Tibial nerve (tissue), 4 donors: ENCODE data around the gene TNP2. TPM values are rescaled to one million over a fixed set of nuclear protein-coding genes. Genes with fewer than 3 reads are reported as not detected.
"Not testable (repeated sequence)": the region's sequence is repeated elsewhere in the genome, so short reads cannot be mapped to it uniquely, and the experiment has no call there.

Experiments
- DNase-seq, 2 donors: peaks; one replicate each; pipeline ENCODE4 v3.0.0-alpha.2; 2019; ENCODE audit warnings: low spot score in 2 of 2
- H3K27ac ChIP-seq, 4 donors: fragments of 200-600 bp; sonication (generic) in 3 of 4; one replicate each; pipeline ENCODE4 v1.5.1; 2017 to 2019; ENCODE audit warnings: mild to moderate bottlenecking in 1 of 4
- H3K27me3 ChIP-seq, 2 donors: fragments of 200-600 bp; sonication (generic) in 1 of 2; one replicate each; pipeline versions ENCODE4 v1.5.1 to v1.6.0; 2017 to 2019
- H3K36me3 ChIP-seq, 3 donors: fragments of 200-600 bp; sonication (generic); one replicate each; pipeline ENCODE4 v1.5.1; 2018 to 2019
- H3K4me1 ChIP-seq, 4 donors: fragments of 200-600 bp; sonication (generic) in 3 of 4; one replicate each; pipeline ENCODE4 v1.5.1; 2017 to 2019
- H3K4me3 ChIP-seq, 4 donors: fragments of 200-600 bp; sonication (generic) in 3 of 4; one replicate each; pipeline ENCODE4 v1.5.1; 2017 to 2019; ENCODE audit warnings: mild to moderate bottlenecking in 1 of 4, moderate library complexity in 1 of 4
- H3K9me3 ChIP-seq, 4 donors: fragments of 200-600 bp; sonication (generic) in 3 of 4; one replicate each; pipeline ENCODE4 v1.5.1; 2017 to 2019
- EP300 ChIP-seq, 2 donors: sonication (generic); formaldehyde crosslinking; IDR thresholded peaks; one replicate each; pipeline ENCODE4 v1.6.1; 2017; ENCODE audit warnings: antibody characterized with exemption in 2 of 2, mild to moderate bottlenecking in 1 of 2
- POLR2A ChIP-seq, 2 donors: fragments of 450-650 bp; IDR thresholded peaks; one replicate each; pipeline ENCODE4 v1.6.1; 2017; ENCODE audit warnings: antibody characterized with exemption in 2 of 2, mild to moderate bottlenecking in 2 of 2, moderate library complexity in 2 of 2
- WGBS, 2 donors: methylation state at CpG; one replicate each; pipeline ENCODE4 v1.1.5; 2018; 5-methylcytosine and 5-hydroxymethylcytosine counted together
- total RNA-seq, 4 donors: library from RNA; depleted of rRNA; stranded (reverse); fragments of >200 nt; gene quantifications; one replicate each; pipeline ENCODE4 v1.1.0, GENCODE V29; 2016
- TF ChIP-seq, protein P1 (sequence below), 5 experiments: fragments of 200-600 bp in 3 of 5; fragments of 450-650 bp in 2 of 5; sonication (generic) in 3 of 5; IDR thresholded peaks; one replicate each; pipeline ENCODE4 v1.5.1; 2016 to 2019; ENCODE audit warnings: antibody characterized with exemption in 5 of 5, mild to moderate bottlenecking in 3 of 5, moderate library complexity in 2 of 5

Gene TNP2
- total RNA-seq, 4 donors from 2014 or later: not detected

GRCh38 chr16:11225677-11226549 is 43.2 kb downstream of the TNP2 start:
- Histone ChIP-seq H3K4me3 (peak overlapping the region in 1 of 4 donors; percentile 10), H3K9me3 (no peaks in the 10 kb centered on the region), H3K4me1 (peaks cover 0 to 24% (median 4%) of the 10 kb centered on the region in 4 donors), H3K36me3 (no peaks in the 10 kb centered on the region), H3K27me3 (no peaks in the 10 kb centered on the region), H3K27ac (peak overlapping the region in 1 of 4 donors; percentile 68)
- 84 to 90% methylated on average over 15 to 17 of the region's 18 CpGs for WGBS, 2 donors
- DNase-seq: no peak
- TF ChIP-seq, protein P1, sequence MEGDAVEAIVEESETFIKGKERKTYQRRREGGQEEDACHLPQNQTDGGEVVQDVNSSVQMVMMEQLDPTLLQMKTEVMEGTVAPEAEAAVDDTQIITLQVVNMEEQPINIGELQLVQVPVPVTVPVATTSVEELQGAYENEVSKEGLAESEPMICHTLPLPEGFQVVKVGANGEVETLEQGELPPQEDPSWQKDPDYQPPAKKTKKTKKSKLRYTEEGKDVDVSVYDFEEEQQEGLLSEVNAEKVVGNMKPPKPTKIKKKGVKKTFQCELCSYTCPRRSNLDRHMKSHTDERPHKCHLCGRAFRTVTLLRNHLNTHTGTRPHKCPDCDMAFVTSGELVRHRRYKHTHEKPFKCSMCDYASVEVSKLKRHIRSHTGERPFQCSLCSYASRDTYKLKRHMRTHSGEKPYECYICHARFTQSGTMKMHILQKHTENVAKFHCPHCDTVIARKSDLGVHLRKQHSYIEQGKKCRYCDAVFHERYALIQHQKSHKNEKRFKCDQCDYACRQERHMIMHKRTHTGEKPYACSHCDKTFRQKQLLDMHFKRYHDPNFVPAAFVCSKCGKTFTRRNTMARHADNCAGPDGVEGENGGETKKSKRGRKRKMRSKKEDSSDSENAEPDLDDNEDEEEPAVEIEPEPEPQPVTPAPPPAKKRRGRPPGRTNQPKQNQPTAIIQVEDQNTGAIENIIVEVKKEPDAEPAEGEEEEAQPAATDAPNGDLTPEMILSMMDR (IDR thresholded peaks at IDR 0.05): no peak
- no peak for TF ChIP-seq EP300 (IDR thresholded peaks at IDR 0.05)
- TF ChIP-seq POLR2A (IDR thresholded peaks at IDR 0.05): no peak

- no peak for TF ChIP-seq POLR2A (IDR thresholded peaks at IDR 0.05)
- no peak for TF ChIP-seq EP300 (IDR thresholded peaks at IDR 0.05)
- TF ChIP-seq, protein P1 (IDR thresholded peaks at IDR 0.05): no peak
- Histone ChIP-seq H3K27ac (peak overlapping the region in 3 of 4 donors; percentile 3 to 68 (median 60)), H3K4me1 (peaks cover 0 to 24% (median 4%) of the 10 kb centered on the region in 4 donors), H3K27me3 (no peaks in the 10 kb centered on the region), H3K36me3 (no peaks in the 10 kb centered on the region), H3K9me3 (no peaks in the 10 kb centered on the region), H3K4me3 (peak overlapping the region in 1 of 4 donors; percentile 10)
- WGBS, 2 donors: 73 to 76% methylated on average over 18 to 21 of the region's 21 CpGs
- DNase-seq: no peak
Measured at GRCh38 chr16:11224894-11225676, 44.0 kb downstream of the TNP2 start.

- Histone ChIP-seq H3K27ac (peak overlapping the region in 3 of 4 donors; percentile 3 to 68 (median 60)), H3K36me3 (no peaks in the 10 kb centered on the region), H3K27me3 (no peaks in the 10 kb centered on the region), H3K9me3 (peaks cover 0 to 2% (median 0%) of the 10 kb centered on the region in 4 donors), H3K4me1 (peaks cover 0 to 24% (median 4%) of the 10 kb centered on the region in 4 donors), H3K4me3 (no peak overlapping the region)
- 44 to 60% methylated on average over 15 to 24 of the region's 24 CpGs for WGBS, 2 donors
- peak; percentile 64 to 74 for DNase-seq
- TF ChIP-seq, protein P1 (IDR thresholded peaks at IDR 0.05): no peak
- peak; percentile 81 to 84 for TF ChIP-seq EP300 (IDR thresholded peaks at IDR 0.05)
- TF ChIP-seq POLR2A (IDR thresholded peaks at IDR 0.05): no peak
Measured at GRCh38 chr16:11224096-11224893, 44.8 kb downstream of the TNP2 start.

DNA sequence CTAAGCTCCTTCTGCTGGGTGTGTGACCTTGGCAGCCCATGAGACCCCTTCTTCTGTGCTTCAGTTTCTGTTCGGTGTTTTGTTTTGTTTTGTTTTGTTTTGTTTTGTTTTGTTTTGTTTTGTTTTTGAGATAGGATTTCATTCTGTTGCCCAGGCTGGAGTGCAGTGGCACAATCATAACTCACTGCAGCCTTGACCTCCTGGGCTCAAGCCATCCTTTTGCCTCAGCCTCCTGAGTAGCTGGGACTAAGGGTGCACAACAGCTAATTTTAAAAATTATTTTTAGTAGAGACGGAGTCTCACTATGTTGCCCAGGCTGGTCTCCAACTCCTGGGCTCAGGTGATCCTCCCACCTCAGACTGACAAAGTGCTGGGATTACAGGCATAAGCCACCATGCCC is 48.6 kb downstream of the TNP2 start:
- 59 to 68% methylated on average over 2 of the region's 2 CpGs for WGBS, 2 donors
- H3K27ac ChIP-seq, H3K4me3 ChIP-seq, H3K36me3 ChIP-seq, DNase-seq, H3K27me3 ChIP-seq: not testable (repeated sequence)
- peaks cover 0 to 20% (median 4%) of the 10 kb centered on the region in 4 donors for H3K4me1 ChIP-seq
- H3K9me3 ChIP-seq: peaks cover 0 to 37% (median 2%) of the 10 kb centered on the region in 4 donors

DNA sequence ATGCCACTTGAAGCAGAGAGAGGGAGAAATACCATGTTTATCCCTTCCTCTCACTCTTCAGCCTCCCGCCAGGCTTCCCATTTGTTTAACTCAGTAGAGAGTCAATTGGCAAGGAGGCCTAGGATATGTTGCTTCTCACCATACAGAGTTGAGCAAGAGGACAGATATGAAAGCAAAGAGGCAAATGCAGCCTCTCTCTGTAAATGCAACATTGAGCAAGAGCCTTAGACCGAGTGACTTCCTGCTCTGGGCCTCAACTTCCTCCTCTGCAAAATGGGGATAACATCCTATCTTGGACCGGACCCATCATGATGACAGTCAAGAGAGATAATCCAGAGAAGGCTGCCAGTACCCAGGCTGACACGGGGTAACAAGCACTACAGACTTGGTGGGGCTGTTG is 49.9 kb downstream of the TNP2 start:
- peaks cover 0 to 9% (median 3%) of the 10 kb centered on the region in 4 donors for H3K4me1 ChIP-seq
- H3K9me3 ChIP-seq: peaks cover 0 to 44% (median 2%) of the 10 kb centered on the region in 4 donors
- 89 to 92% methylated on average over 4 of the region's 4 CpGs for WGBS, 2 donors
- no peak overlapping the region for H3K27ac ChIP-seq
- no peak overlapping the region for H3K4me3 ChIP-seq
- no peaks in the 10 kb centered on the region for H3K27me3 ChIP-seq
- no peaks in the 10 kb centered on the region for H3K36me3 ChIP-seq
- no peak for DNase-seq
- TF ChIP-seq POLR2A (IDR thresholded peaks at IDR 0.05): no peak
- TF ChIP-seq, protein P1 (IDR thresholded peaks at IDR 0.05): no peak
- no peak for TF ChIP-seq EP300 (IDR thresholded peaks at IDR 0.05)
